T-cell (primary cell): ENCODE measurements around the gene HTD2. TPM values are rescaled to one million over a fixed set of nuclear protein-coding genes. Genes with fewer than 3 reads are reported as not detected.
"Not testable (repeated sequence)": the region's sequence is repeated elsewhere in the genome, so short reads cannot be mapped to it uniquely, and the experiment has no call there.

Experiments
- ATAC-seq, 4 experiments: fragments of 200-7000 bp in 3 of 4; fragments of 150-1000 bp in 1 of 4; cut with Tn5 transposase; replicated peaks in 1 of 4; 1 replicate in 3 of 4; 2 replicates in 1 of 4; pipeline ENCODE4 v1.10.0; 2021; ENCODE audit warnings: moderate library complexity in 3 of 4, mild to moderate bottlenecking in 2 of 4, moderate number of reproducible peaks in 1 of 4
- CTCF ChIA-PET, 2 donors: fragments of 300-600 bp; sonication (Branson Sonifier 250); formaldehyde crosslinking; loops; one replicate each; lab custom pipeline; 2022; ENCODE audit warnings: antibody characterized with exemption in 2 of 2; lab: Charles Lee
- POLR2A ChIA-PET, 2 donors: fragments of 300-600 bp; sonication (Branson Sonifier 250); formaldehyde crosslinking; loops; one replicate each; lab custom pipeline; 2022; ENCODE audit warnings: antibody characterized with exemption in 2 of 2; lab: Charles Lee
- DNase-seq, 35 experiments: peaks; one replicate each; pipeline versions ENCODE4 v3.0.0 to v3.0.0-alpha.2; 2013 to 2023
- H3K27ac ChIP-seq: one replicate; pipeline ENCODE4 v1.5.1; 2013; ENCODE audit warnings: low read length
- H3K27me3 ChIP-seq, 2 experiments: replicated peaks in 1 of 2; 1 replicate in 1 of 2; 2 replicates in 1 of 2; pipeline versions ENCODE4 v1.6.1 to v1.7.0; 2013; ENCODE audit warnings: low read length in 1 of 2, mixed read lengths in 1 of 2; ENCODE audit not compliant: control insufficient read depth in 2 of 2, insufficient read depth in 2 of 2; ENCODE audit errors: extremely low read depth in 1 of 2
- H3K36me3 ChIP-seq, 2 donors: 1 replicate in 1 of 2; 2 replicates in 1 of 2; pipeline versions ENCODE4 v1.6.1 to v1.7.0; 2013; ENCODE audit warnings: low read length in 1 of 2; ENCODE audit not compliant: control insufficient read depth in 2 of 2, insufficient read depth in 1 of 2; ENCODE audit errors: extremely low read depth in 1 of 2
- H3K4me1 ChIP-seq, 2 experiments: 1 replicate in 1 of 2; 2 replicates in 1 of 2; pipeline versions ENCODE4 v1.6.1 to v1.7.0; 2013; ENCODE audit warnings: low read length in 2 of 2, mixed read lengths in 1 of 2; ENCODE audit not compliant: insufficient read depth in 2 of 2, control insufficient read depth in 1 of 2; ENCODE audit errors: extremely low read depth in 1 of 2
- H3K4me3 ChIP-seq, 2 donors: 1 replicate in 1 of 2; 2 replicates in 1 of 2; pipeline versions ENCODE4 v1.5.1 to v1.7.0; 2013; ENCODE audit warnings: mild to moderate bottlenecking in 2 of 2, low read length in 1 of 2, moderate library complexity in 1 of 2; ENCODE audit not compliant: control insufficient read depth in 1 of 2; ENCODE audit errors: extremely low read depth in 1 of 2
- H3K9me3 ChIP-seq: 2 replicates; pipeline ENCODE4 v1.7.0; 2013
- H3K27ac Mint-ChIP-seq, 2 donors: one replicate each; pipeline ENCODE4 v1.8.0; 2020 to 2021; ENCODE audit warnings: mild to moderate bottlenecking in 2 of 2, mixed read lengths in 2 of 2
- H3K27me3 Mint-ChIP-seq, 2 donors: one replicate each; pipeline ENCODE4 v1.8.0; 2021 to 2022; ENCODE audit warnings: mixed read lengths in 2 of 2
- H3K36me3 Mint-ChIP-seq: one replicate; pipeline ENCODE4 v1.8.0; 2021; ENCODE audit warnings: mixed read lengths
- H3K4me1 Mint-ChIP-seq, 3 donors: one replicate each; pipeline ENCODE4 v1.8.0; 2020 to 2022; ENCODE audit warnings: mixed read lengths in 3 of 3, mild to moderate bottlenecking in 1 of 3
- H3K4me3 Mint-ChIP-seq, 3 donors: one replicate each; pipeline ENCODE4 v1.8.0; 2020 to 2022; ENCODE audit warnings: mild to moderate bottlenecking in 3 of 3, mixed read lengths in 3 of 3, moderate library complexity in 3 of 3
- H3K9me3 Mint-ChIP-seq, 3 donors: one replicate each; pipeline ENCODE4 v1.8.0; 2020 to 2022; ENCODE audit warnings: mixed read lengths in 3 of 3
- WGBS: methylation state at CpG from one replicate; pipeline ENCODE4 v1.1.5; 2013; ENCODE audit warnings: missing lambda C conversion rate; ENCODE audit not compliant: insufficient coverage; 5-methylcytosine and 5-hydroxymethylcytosine counted together
- total RNA-seq, 35 experiments: library from RNA in 6 of 35; stranded (reverse) in 6 of 35; fragments of 120-200 nt in 1 of 35; gene quantifications; one replicate each; pipeline versions ENCODE4 v1.2.1 to v1.2.4 and lab custom pipeline; 2013 to 2026

The HTD2 gene
- total RNA-seq, 5 donors from 2014 or later (not counting 1 experiment from before 2014, with no cell fraction given) = 7.3 to 10.0 (median 8.8) TPM

DNA sequence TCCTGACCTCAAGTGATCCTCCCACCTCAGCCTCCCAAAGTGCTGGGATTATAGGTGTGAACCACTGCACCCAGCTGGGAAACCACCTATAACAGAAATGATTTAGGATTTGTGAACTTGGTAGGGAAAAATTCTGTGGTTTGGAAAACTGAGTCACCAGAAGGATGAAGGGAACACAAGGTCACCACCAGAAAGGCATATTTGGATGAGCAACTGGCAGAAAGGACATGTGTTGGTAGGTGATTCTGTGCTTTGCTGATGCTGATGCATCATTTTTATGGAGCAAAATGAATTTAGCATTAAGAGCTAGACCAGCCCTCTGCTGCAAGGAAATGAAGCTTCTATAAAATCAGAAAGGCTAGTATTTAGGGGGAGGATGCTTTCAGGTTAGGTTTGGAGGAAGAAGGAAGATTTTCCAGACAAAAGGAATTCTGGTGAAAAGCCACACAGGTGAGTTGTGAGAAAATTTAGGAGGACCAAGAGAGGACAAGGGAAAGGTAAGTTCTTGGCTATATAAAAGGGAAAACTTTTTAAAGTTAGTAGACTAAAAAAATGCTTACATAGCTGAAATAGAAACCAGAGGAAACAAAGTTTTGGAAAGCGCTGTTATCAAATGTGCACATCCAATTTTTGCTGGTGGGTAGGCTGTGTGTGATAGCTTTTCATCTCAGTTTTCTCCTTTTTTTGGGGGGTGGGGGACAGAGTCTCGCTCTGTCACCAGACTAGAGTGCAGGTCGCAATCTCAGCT, 30.0 kb downstream of the HTD2 start:
- Histone ChIP-seq H3K4me3 (no peak overlapping the region), H3K27ac (no peak overlapping the region), H3K36me3 (no peaks in the 10 kb centered on the region), H3K27me3 (peaks cover 0 to 5% of the 10 kb centered on the region in 2 experiments), H3K4me1 (peaks cover 8 to 17% of the 10 kb centered on the region in 2 experiments), H3K9me3 (no peaks in the 10 kb centered on the region)
- no peaks in the 10 kb centered on the region for H3K27me3 Mint-ChIP-seq
- ChIA-PET POLR2A (no interaction called here), CTCF (interaction anchor here (0.5 to 3.0 kb wide), 4 partner anchors 16 to 80 kb away, joined by 3 to 8 read pairs (median 4); partner anchors contain the start of genes HTD2 (in 1 of the 2) and RPP14 (in 1 of the 2))
- DNase-seq (no peak), ATAC-seq (no peak)
- WGBS = no CpG with 5 or more reads among the region's 3 CpGs
- no peak overlapping the region for H3K27ac Mint-ChIP-seq
- H3K36me3 Mint-ChIP-seq = peaks cover 18% of the 10 kb centered on the region
- H3K9me3 Mint-ChIP-seq = no peaks in the 10 kb centered on the region
- no peak overlapping the region for H3K4me3 Mint-ChIP-seq
- H3K4me1 Mint-ChIP-seq = peaks cover 39 to 43% (median 43%) of the 10 kb centered on the region in 3 donors

DNA sequence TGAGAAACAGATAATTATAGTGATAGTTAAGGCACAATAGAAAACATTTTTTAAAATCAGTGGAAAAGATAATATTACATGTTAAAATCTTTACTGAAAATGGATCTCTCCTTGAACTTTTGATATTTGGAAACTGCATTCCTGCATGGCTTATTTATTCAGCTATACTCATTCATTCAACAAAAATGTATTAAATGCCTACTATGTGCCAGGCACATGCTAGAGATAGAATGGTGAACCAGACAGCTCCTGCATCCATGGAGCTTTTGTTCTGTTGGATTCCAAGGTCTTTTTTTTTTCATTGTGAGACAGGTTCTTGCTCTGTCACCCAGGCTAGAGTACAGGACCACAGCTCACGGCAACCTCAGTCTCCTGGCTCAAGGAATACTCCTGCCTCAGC, 30.9 kb downstream of the HTD2 start:
- Mint-ChIP-seq H3K27ac (no peak overlapping the region), H3K4me1 (peaks cover 37 to 41% (median 37%) of the 10 kb centered on the region in 3 donors), H3K9me3 (no peaks in the 10 kb centered on the region), H3K27me3 (no peaks in the 10 kb centered on the region), H3K4me3 (no peak overlapping the region), H3K36me3 (peaks cover 20% of the 10 kb centered on the region)
- DNase-seq (no peak), ATAC-seq (no peak)
- peaks cover 8 to 12% of the 10 kb centered on the region in 2 experiments for H3K4me1 ChIP-seq
- WGBS = 100% methylated on average over 1 of the region's 1 CpG
- no peaks in the 10 kb centered on the region for H3K9me3 ChIP-seq
- H3K36me3 ChIP-seq = no peaks in the 10 kb centered on the region
- CTCF ChIA-PET = interaction anchor here in 1 of 2 donors (3.0 kb wide), 1 partner anchor 30 kb away, joined by 8 read pairs; the partner anchor contains the start of genes HTD2 and RPP14
- H3K27ac ChIP-seq = no peak overlapping the region
- H3K27me3 ChIP-seq = peaks cover 0 to 3% of the 10 kb centered on the region in 2 experiments
- POLR2A ChIA-PET = no interaction called here
- H3K4me3 ChIP-seq = no peak overlapping the region

DNA sequence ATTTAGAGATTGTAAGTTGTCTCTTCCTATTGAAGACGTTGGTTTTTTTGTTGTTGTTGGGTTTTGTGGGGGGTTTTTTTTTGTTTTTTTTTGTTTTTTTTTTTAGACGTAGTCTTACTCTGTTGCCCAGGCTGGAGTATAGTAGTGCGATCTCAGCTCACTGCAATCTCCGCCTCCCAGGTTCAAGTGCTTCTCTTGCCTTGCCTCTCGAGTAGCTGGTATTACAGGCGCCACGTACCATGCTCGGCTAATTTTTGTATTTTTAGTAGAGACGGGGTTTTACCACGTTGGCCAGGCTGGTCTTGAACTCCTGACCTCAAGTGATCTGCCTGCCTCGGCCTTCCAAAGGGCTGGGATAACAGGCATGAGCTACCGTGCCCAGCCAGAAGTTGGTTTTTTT, 32.8 kb downstream of the HTD2 start:
- H3K4me1 ChIP-seq, POLR2A ChIA-PET, H3K4me3 Mint-ChIP-seq, H3K27me3 Mint-ChIP-seq, CTCF ChIA-PET, H3K4me3 ChIP-seq, ATAC-seq, H3K27ac ChIP-seq, H3K27me3 ChIP-seq, H3K36me3 ChIP-seq, DNase-seq, H3K9me3 ChIP-seq, H3K27ac Mint-ChIP-seq, H3K9me3 Mint-ChIP-seq: not testable (repeated sequence)
- Mint-ChIP-seq H3K4me1 (peaks cover 25 to 36% (median 29%) of the 10 kb centered on the region in 3 donors), H3K36me3 (peaks cover 21% of the 10 kb centered on the region)
- 97% methylated on average over 8 of the region's 12 CpGs for WGBS

DNA sequence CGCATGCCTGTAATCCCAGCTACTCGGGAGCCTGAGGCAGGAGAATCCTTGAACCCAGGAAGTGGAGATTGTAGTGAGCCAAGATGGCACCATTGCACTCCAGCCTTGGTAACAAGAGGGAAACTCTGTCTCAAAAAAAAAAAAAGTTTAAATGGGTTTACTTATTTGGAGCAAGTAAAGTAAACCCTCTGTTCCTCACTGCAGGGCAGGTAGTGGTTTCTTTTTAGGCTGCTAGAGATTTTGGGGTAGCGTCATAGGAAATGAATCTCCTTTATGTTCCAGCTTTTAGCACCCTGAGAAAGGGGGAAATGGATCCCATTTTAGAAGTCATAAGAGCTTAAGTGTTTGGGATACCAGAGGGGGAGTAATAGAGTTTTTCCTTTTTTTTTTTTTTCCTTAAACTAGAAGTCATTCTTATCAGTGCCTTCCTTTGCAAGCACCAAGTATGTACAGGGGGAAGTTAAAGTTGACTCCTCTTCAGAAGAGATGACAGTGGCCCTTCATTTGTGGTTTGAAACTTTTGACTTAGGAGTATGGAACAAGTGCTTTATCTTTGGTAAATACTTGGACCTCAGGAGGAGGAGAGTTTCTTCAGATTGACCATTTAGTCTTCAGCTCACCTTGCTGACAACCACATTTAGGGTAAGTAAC, 34.4 kb downstream of the HTD2 start:
- Histone ChIP-seq H3K27me3 (no peaks in the 10 kb centered on the region), H3K27ac (no peak overlapping the region), H3K4me3 (no peak overlapping the region), H3K9me3 (no peaks in the 10 kb centered on the region), H3K36me3 (no peaks in the 10 kb centered on the region), H3K4me1 (no peaks in the 10 kb centered on the region)
- WGBS = 85% methylated on average over 2 of the region's 3 CpGs
- Mint-ChIP-seq H3K36me3 (peaks cover 24% of the 10 kb centered on the region), H3K27me3 (no peaks in the 10 kb centered on the region), H3K4me1 (peaks cover 10 to 24% (median 17%) of the 10 kb centered on the region in 3 donors), H3K4me3 (no peak overlapping the region), H3K27ac (no peak overlapping the region), H3K9me3 (no peaks in the 10 kb centered on the region)
- POLR2A ChIA-PET = no interaction called here
- ATAC-seq (no peak), DNase-seq (no peak)
- CTCF ChIA-PET = interaction anchor here (0.6 to 0.7 kb wide), 4 partner anchors 25 to 1666 kb away, joined by 3 to 5 read pairs (median 4); no protein-coding TSS in a partner anchor

DNA sequence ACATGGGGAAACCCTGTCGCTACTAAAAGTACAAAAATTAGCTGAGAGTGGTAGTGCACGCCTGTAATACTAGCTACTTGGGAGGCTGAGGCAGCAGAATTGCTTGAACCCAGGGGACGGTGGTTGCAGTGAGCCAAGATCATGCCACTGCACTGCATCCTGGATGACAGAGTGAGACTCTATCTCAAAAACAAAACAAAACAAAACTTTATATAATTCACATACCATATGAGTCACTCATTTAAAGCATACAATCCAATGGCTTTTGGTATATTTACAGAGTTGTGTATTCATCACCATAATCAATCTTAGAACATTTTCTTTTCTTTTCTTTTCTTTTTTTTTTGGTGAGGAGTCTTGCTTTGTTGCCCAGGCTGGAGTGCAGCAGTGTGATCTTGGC, 35.1 kb downstream of the HTD2 start:
- no peak overlapping the region for H3K4me3 ChIP-seq
- no peaks in the 10 kb centered on the region for H3K36me3 ChIP-seq
- Mint-ChIP-seq H3K27ac (no peak overlapping the region), H3K36me3 (peaks cover 26% of the 10 kb centered on the region), H3K4me3 (no peak overlapping the region), H3K4me1 (peaks cover 3 to 25% (median 15%) of the 10 kb centered on the region in 3 donors), H3K9me3 (no peaks in the 10 kb centered on the region), H3K27me3 (no peaks in the 10 kb centered on the region)
- no CpG with 5 or more reads among the region's 3 CpGs for WGBS
- H3K27me3 ChIP-seq = no peaks in the 10 kb centered on the region
- no peak overlapping the region for H3K27ac ChIP-seq
- CTCF ChIA-PET = interaction anchor here in 1 of 2 donors (0.6 kb wide), 2 partner anchors 25 to 1667 kb away, joined by 3 to 4 read pairs; no protein-coding TSS in a partner anchor
- no peak for DNase-seq
- no peaks in the 10 kb centered on the region for H3K9me3 ChIP-seq
- H3K4me1 ChIP-seq = no peaks in the 10 kb centered on the region
- POLR2A ChIA-PET = no interaction called here
- ATAC-seq = no peak

DNA sequence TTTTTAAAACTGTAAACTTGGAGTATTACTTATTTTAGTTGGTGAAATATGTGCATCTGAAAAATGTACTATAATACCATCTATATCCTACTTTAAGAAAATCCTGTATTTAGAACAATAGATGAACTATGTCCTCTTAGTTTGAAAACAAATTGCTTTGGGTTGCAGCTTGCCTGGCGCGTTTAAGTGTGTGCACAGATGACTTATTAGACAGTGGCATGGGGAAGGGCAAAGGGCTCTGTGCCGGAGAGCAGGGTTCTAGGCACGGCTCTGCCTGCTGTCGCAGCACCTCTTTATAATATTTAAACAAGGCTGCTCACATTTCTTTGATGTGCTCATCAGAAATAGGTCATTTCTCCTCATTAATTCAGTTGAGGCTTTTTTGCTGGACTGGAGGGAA, 36.4 kb downstream of the HTD2 start:
- ChIA-PET CTCF (no interaction called here), POLR2A (interaction anchor here in 1 of 2 donors (0.7 kb wide), 1 partner anchor 1287 kb away, joined by 3 read pairs; no protein-coding TSS in a partner anchor)
- H3K4me1 Mint-ChIP-seq = peaks cover 7 to 27% (median 18%) of the 10 kb centered on the region in 3 donors
- Histone ChIP-seq H3K27me3 (no peaks in the 10 kb centered on the region), H3K4me3 (no peak overlapping the region), H3K9me3 (no peaks in the 10 kb centered on the region), H3K27ac (no peak overlapping the region), H3K4me1 (no peaks in the 10 kb centered on the region), H3K36me3 (no peaks in the 10 kb centered on the region)
- no CpG with 5 or more reads among the region's 5 CpGs for WGBS
- H3K4me3 Mint-ChIP-seq = no peak overlapping the region
- peaks cover 29% of the 10 kb centered on the region for H3K36me3 Mint-ChIP-seq
- no peak overlapping the region for H3K27ac Mint-ChIP-seq
- no peaks in the 10 kb centered on the region for H3K27me3 Mint-ChIP-seq
- ATAC-seq = no peak
- H3K9me3 Mint-ChIP-seq = no peaks in the 10 kb centered on the region
- no peak for DNase-seq
